ENCODE data around the gene PTPN2.

Gene PTPN2

DNA sequence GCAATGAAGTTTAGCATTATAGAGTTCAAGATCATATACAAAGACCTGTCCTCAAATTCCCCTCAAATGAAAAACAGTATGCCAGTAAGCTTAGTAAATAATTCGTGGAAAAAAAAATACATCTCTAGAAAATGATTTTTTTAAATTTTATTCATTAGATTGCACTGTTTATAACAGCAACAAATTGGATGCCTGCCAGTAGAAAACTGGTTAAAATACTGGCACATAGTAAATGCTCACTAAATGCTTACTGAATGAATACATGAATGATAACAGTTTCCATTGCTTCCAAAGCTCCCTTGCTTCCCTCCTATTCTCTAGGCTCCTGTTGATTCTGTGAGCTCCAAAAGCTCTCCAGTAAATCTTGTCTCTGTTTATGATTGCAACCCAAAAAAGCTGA lies 38.2 kb upstream of the PTPN2 start:
- Histone ChIP-seq H3K4me1 (ENCODE audit: low read length) (no peaks in the 10 kb centered on the region), H3K36me3 (replicated peaks; ENCODE audit: low read depth, low read length) (no peaks in the 10 kb centered on the region), H3K9ac (ENCODE audit: low read length) (no peak overlapping the region), H4K20me1 (ENCODE audit: insufficient read depth, low read length) (no peaks in the 10 kb centered on the region), H2AFZ (ENCODE audit: low read depth, low read length) (no peak overlapping the region), H3K79me2 (ENCODE audit: low read length) (no peaks in the 10 kb centered on the region), H3K9me3 (ENCODE audit: insufficient read depth, low read length) (no peaks in the 10 kb centered on the region), H3K4me2 (ENCODE audit: low read length) (no peak overlapping the region), H3K27ac (ENCODE audit: low read length) (no peak overlapping the region), H3K4me3 (ENCODE audit: low read length) (no peak overlapping the region), H3K27me3 (ENCODE audit: low read depth, low read length) (no peaks in the 10 kb centered on the region)
- TF ChIP-seq, protein P1, sequence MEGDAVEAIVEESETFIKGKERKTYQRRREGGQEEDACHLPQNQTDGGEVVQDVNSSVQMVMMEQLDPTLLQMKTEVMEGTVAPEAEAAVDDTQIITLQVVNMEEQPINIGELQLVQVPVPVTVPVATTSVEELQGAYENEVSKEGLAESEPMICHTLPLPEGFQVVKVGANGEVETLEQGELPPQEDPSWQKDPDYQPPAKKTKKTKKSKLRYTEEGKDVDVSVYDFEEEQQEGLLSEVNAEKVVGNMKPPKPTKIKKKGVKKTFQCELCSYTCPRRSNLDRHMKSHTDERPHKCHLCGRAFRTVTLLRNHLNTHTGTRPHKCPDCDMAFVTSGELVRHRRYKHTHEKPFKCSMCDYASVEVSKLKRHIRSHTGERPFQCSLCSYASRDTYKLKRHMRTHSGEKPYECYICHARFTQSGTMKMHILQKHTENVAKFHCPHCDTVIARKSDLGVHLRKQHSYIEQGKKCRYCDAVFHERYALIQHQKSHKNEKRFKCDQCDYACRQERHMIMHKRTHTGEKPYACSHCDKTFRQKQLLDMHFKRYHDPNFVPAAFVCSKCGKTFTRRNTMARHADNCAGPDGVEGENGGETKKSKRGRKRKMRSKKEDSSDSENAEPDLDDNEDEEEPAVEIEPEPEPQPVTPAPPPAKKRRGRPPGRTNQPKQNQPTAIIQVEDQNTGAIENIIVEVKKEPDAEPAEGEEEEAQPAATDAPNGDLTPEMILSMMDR (IDR thresholded peaks at IDR 0.05; ENCODE audit: low read depth, low read length): no peak
- TF ChIP-seq EZH2phosphoT487 (IDR thresholded peaks at IDR 0.05; ENCODE audit: low read depth): no peak

DNA sequence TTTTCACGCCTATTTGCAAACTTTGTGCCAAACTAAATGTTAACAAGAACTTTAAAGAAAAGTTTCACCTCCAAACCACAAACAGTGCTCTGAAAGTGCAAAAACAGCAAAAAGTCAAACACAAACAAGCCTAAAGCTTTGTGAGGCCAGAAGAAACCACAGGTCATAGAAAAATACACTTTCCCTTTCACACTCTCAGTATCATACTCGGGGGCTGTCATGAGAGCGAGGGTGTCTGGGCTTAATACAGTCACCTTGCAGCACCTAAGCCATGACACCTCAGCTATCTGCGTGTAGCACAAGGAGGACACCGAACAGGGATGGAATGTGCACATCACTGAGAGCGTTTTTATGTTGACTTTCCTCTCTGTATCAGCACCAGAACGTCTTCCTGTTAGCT lies 37.1 kb upstream of the PTPN2 start:
- no peaks in the 10 kb centered on the region for H3K36me3 ChIP-seq (replicated peaks; ENCODE audit: low read depth, low read length)
- H3K79me2 ChIP-seq (ENCODE audit: low read length): no peaks in the 10 kb centered on the region
- no peak for TF ChIP-seq EZH2phosphoT487 (IDR thresholded peaks at IDR 0.05; ENCODE audit: low read depth)
- TF ChIP-seq, protein P1 (IDR thresholded peaks at IDR 0.05; ENCODE audit: low read depth, low read length): no peak
- no peaks in the 10 kb centered on the region for H3K9me3 ChIP-seq (ENCODE audit: insufficient read depth, low read length)
- H3K4me2 ChIP-seq (ENCODE audit: low read length): no peak overlapping the region
- no peaks in the 10 kb centered on the region for H3K27me3 ChIP-seq (ENCODE audit: low read depth, low read length)
- 0 out of 2 replicates have a peak overlapping the region, but pooled peaks have one; percentile 15 for H2AFZ ChIP-seq (ENCODE audit: low read depth, low read length)
- no peaks in the 10 kb centered on the region for H4K20me1 ChIP-seq (ENCODE audit: insufficient read depth, low read length)
- H3K4me1 ChIP-seq (ENCODE audit: low read length): no peaks in the 10 kb centered on the region
- no peak overlapping the region for H3K9ac ChIP-seq (ENCODE audit: low read length)
- no peak overlapping the region for H3K27ac ChIP-seq (ENCODE audit: low read length)
- H3K4me3 ChIP-seq (ENCODE audit: low read length): no peak overlapping the region

DNA sequence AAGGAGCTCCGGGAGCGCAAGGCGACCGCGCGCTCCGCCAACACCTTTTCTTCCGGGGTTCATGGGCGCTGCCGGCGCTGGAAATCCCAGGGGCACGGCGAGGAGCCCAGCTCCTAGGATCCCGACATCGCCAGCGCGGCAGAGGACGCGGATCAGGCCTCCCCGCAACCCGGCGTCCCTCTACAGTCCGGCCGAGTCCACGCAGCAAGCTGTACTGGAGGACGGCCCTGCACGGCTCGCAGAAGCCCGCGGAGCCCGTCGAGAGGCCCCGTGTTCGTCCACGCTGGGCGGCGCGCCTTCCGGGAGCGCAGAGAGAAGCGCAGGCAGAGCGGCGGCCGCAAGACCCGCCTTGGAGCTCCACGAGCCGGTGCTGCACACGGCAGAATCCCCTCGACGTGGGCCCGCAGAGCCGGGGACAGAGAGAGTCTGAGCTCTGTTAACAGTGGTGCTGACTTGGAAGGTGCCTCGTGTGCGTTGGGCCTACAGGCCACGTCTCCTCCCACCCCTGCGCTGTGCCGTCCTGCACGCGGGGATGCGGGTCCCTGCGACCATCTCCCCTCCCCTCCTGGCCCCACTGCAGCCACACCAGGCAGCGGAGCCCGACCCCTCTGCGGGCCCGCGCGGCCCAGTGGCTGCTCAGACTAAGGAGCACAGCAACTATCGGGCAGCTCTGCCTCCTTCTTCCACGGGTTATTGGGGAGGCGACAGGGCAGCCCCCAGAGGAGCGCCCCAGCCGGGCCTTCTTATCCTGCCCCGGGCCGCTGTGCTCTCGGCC lies 28.1 kb upstream of the PTPN2 start:
- H3K4me2 ChIP-seq (ENCODE audit: low read length): no peak overlapping the region
- no peak overlapping the region for H2AFZ ChIP-seq (ENCODE audit: low read depth, low read length)
- H3K4me1 ChIP-seq (ENCODE audit: low read length): no peaks in the 10 kb centered on the region
- H3K27me3 ChIP-seq (ENCODE audit: low read depth, low read length): peaks cover 3% of the 10 kb centered on the region; the same call in 1 of the 2 replicates
- H3K79me2 ChIP-seq (ENCODE audit: low read length): no peaks in the 10 kb centered on the region
- no peak overlapping the region for H3K9ac ChIP-seq (ENCODE audit: low read length)
- H3K27ac ChIP-seq (ENCODE audit: low read length): no peak overlapping the region
- no peak overlapping the region for H3K4me3 ChIP-seq (ENCODE audit: low read length)
- TF ChIP-seq, protein P1 (IDR thresholded peaks at IDR 0.05; ENCODE audit: low read depth, low read length): no peak
- TF ChIP-seq EZH2phosphoT487 (IDR thresholded peaks at IDR 0.05; ENCODE audit: low read depth): no peak
- H3K36me3 ChIP-seq (replicated peaks; ENCODE audit: low read depth, low read length): no peaks in the 10 kb centered on the region
- no peaks in the 10 kb centered on the region for H3K9me3 ChIP-seq (ENCODE audit: insufficient read depth, low read length)
- no peaks in the 10 kb centered on the region for H4K20me1 ChIP-seq (ENCODE audit: insufficient read depth, low read length)

DNA sequence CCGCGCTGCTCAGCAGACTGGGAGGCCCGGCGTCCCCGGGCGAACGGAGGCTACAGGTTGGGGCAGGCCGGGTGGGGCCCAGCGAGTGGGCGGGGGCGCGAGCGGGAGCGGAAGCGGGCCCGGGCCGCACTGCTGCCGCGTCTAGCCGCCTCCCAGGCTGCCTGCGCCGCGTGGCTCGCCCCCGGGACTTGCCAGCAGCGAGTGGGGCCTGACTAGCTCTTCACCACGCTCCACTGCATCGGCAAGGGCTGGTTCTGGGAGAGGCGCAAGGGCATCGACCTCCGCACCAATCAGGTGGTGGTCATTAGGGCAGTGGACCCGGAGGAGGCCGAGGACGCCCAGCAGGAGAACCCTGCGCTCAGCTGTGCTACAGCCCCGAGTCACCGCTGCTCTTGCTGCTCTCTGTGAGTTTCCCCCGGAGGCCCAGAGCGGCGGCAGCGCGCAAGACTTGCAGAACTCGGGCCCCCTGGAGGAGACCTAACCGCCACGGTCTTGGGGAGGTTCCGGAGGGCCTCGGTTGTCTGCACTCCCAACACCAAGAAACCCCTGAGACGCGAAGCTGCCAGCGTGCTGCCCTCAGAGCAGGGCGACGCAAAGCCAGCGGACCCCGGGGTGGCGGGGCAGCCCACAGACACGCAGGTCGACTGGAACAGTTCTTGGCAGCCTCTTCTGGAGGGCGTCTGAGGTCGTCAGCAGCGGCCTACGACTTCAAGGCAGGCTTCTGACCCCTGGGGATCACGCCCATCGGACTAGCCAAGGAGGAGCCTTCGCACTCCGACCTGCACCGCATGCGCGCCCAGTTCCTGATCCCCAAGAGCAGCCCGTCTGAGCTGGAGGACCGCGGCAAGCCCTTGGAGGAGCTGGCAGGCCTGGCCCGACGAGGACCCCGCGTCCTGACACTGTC lies 27.2 kb upstream of the PTPN2 start:
- H3K36me3 ChIP-seq (replicated peaks; ENCODE audit: low read depth, low read length): no peaks in the 10 kb centered on the region
- H2AFZ ChIP-seq (ENCODE audit: low read depth, low read length): no peak overlapping the region
- no peaks in the 10 kb centered on the region for H3K4me1 ChIP-seq (ENCODE audit: low read length)
- TF ChIP-seq, protein P1 (IDR thresholded peaks at IDR 0.05; ENCODE audit: low read depth, low read length): no peak
- no peak for TF ChIP-seq EZH2phosphoT487 (IDR thresholded peaks at IDR 0.05; ENCODE audit: low read depth)
- H3K9ac ChIP-seq (ENCODE audit: low read length): no peak overlapping the region
- H3K27ac ChIP-seq (ENCODE audit: low read length): no peak overlapping the region
- H3K27me3 ChIP-seq (ENCODE audit: low read depth, low read length): peaks cover 3% of the 10 kb centered on the region; the same call in 1 of the 2 replicates
- H3K9me3 ChIP-seq (ENCODE audit: insufficient read depth, low read length): no peaks in the 10 kb centered on the region
- no peaks in the 10 kb centered on the region for H3K79me2 ChIP-seq (ENCODE audit: low read length)
- no peak overlapping the region for H3K4me3 ChIP-seq (ENCODE audit: low read length)
- H3K4me2 ChIP-seq (ENCODE audit: low read length): no peak overlapping the region
- no peaks in the 10 kb centered on the region for H4K20me1 ChIP-seq (ENCODE audit: insufficient read depth, low read length)
